Neuronal stem cell (in vitro differentiated cells): Measurements from ENCODE around the gene TNFSF12. TPM values are rescaled to one million over a fixed set of nuclear protein-coding genes. Genes with fewer than 3 reads are reported as not detected.

Experiments used
- DNase-seq: peaks from one replicate; pipeline ENCODE4 v3.0.0-alpha.2; 2013; ENCODE audit warnings: low spot score
- H2AFZ ChIP-seq: one replicate; pipeline ENCODE4 v1.6.1; 2013; ENCODE audit warnings: mild to moderate bottlenecking, low read length, inconsistent platforms
- H2AK5ac ChIP-seq: 2 replicates; pipeline ENCODE4 v1.6.1; 2013; ENCODE audit warnings: low read depth, mild to moderate bottlenecking, inconsistent platforms, low read length, moderate library complexity, mixed read lengths
- H2BK120ac ChIP-seq: 2 replicates; pipeline ENCODE4 v1.6.1; 2013; ENCODE audit warnings: low read depth, mild to moderate bottlenecking, inconsistent platforms, low read length, moderate library complexity, mixed read lengths
- H2BK12ac ChIP-seq: one replicate; pipeline ENCODE4 v1.6.1; 2013; ENCODE audit warnings: low read length, inconsistent platforms
- H2BK15ac ChIP-seq: 2 replicates; pipeline ENCODE4 v1.6.1; 2013; ENCODE audit warnings: mild to moderate bottlenecking, low read length, inconsistent platforms, mixed read lengths
- H2BK5ac ChIP-seq: one replicate; pipeline ENCODE4 v1.6.1; 2013; ENCODE audit warnings: inconsistent platforms, mild to moderate bottlenecking, low read length, moderate library complexity
- H3K14ac ChIP-seq: one replicate; pipeline ENCODE4 v1.6.1; 2013; ENCODE audit warnings: low read length, inconsistent platforms
- H3K18ac ChIP-seq: 2 replicates; pipeline ENCODE4 v1.6.1; 2013; ENCODE audit warnings: low read length, inconsistent platforms
- H3K23ac ChIP-seq: 2 replicates; pipeline ENCODE4 v1.6.1; 2013; ENCODE audit warnings: low read depth, mild to moderate bottlenecking, mixed read lengths, low read length, inconsistent platforms; ENCODE audit not compliant: poor library complexity
- H3K27ac ChIP-seq: replicated peaks from 3 replicates; pipeline ENCODE4 v1.5.1; 2013; ENCODE audit warnings: low read length, inconsistent platforms
- H3K27me3 ChIP-seq, 3 experiments: 2 replicates each; pipeline ENCODE4 v1.6.1; 2013; ENCODE audit warnings: low read length in 3 of 3, mild to moderate bottlenecking in 2 of 3, inconsistent platforms in 1 of 3, low read depth in 1 of 3, mixed read lengths in 1 of 3, moderate library complexity in 1 of 3; ENCODE audit not compliant: control insufficient read depth in 3 of 3, insufficient read depth in 3 of 3
- H3K36me3 ChIP-seq, 2 donors: replicated peaks in 1 of 2; 2 replicates each; pipeline ENCODE4 v1.6.1; 2013; ENCODE audit warnings: low read length in 2 of 2; ENCODE audit not compliant: control insufficient read depth in 2 of 2, insufficient read depth in 2 of 2
- H3K4ac ChIP-seq: 2 replicates; pipeline ENCODE4 v1.6.1; 2013; ENCODE audit warnings: inconsistent platforms, mild to moderate bottlenecking, low read length, moderate library complexity
- H3K4me1 ChIP-seq, 2 donors: 1 replicate in 1 of 2; 2 replicates in 1 of 2; pipeline ENCODE4 v1.6.1; 2013; ENCODE audit warnings: low read length in 2 of 2, low read depth in 1 of 2; ENCODE audit not compliant: control insufficient read depth in 2 of 2, insufficient read depth in 1 of 2
- H3K4me2 ChIP-seq: one replicate; pipeline ENCODE4 v1.6.1; 2013; ENCODE audit warnings: mild to moderate bottlenecking, low read length, inconsistent platforms; ENCODE audit not compliant: insufficient read depth, poor library complexity, severe bottlenecking
- H3K4me3 ChIP-seq, 2 donors: 2 replicates each; pipeline ENCODE4 v1.5.1; 2013; ENCODE audit warnings: low read length in 2 of 2, mild to moderate bottlenecking in 2 of 2, inconsistent platforms in 1 of 2, moderate library complexity in 1 of 2
- H3K79me1 ChIP-seq: one replicate; pipeline ENCODE4 v1.6.1; 2013; ENCODE audit warnings: low read depth, mild to moderate bottlenecking, inconsistent platforms, low read length, moderate library complexity
- H3K9ac ChIP-seq: one replicate; pipeline ENCODE4 v1.6.1; 2013; ENCODE audit warnings: mild to moderate bottlenecking, low read depth, low read length, inconsistent platforms; ENCODE audit not compliant: poor library complexity
- H3K9me3 ChIP-seq, 2 donors: replicated peaks in 1 of 2; 2 replicates each; pipeline versions ENCODE3 to v1.6.1; 2013; ENCODE audit warnings: low read length in 2 of 2, mild to moderate bottlenecking in 2 of 2, inconsistent platforms in 1 of 2, low read depth in 1 of 2, mixed read lengths in 1 of 2, moderate library complexity in 1 of 2; ENCODE audit not compliant: control insufficient read depth in 2 of 2, insufficient read depth in 1 of 2
- H4K8ac ChIP-seq: one replicate; pipeline ENCODE4 v1.6.1; 2013; ENCODE audit warnings: low read depth, mild to moderate bottlenecking, inconsistent platforms, low read length, moderate library complexity
- H4K91ac ChIP-seq: one replicate; pipeline ENCODE4 v1.6.1; 2013; ENCODE audit warnings: low read length, low read depth, mild to moderate bottlenecking, inconsistent platforms; ENCODE audit not compliant: poor library complexity
- WGBS, 2 donors: extraction: QIAGEN DNeasy Blood & Tissue Kit; methylation state at CpG; one replicate each; pipeline ENCODE4 v1.1.7; 2013; ENCODE audit warnings: missing lambda C conversion rate in 2 of 2, mixed read lengths in 1 of 2; ENCODE audit not compliant: insufficient read length in 2 of 2, insufficient replicate concordance in 1 of 2; ENCODE audit errors: extremely low coverage in 2 of 2; 5-methylcytosine and 5-hydroxymethylcytosine counted together
- polyA plus RNA-seq, 2 experiments: library from polyadenylated mRNA; stranded (reverse); fragments of 200-250 nt; gene quantifications; one replicate each; pipeline ENCODE4 v1.2.3, GENCODE V29; 2013

TNFSF12 gene, protein sequence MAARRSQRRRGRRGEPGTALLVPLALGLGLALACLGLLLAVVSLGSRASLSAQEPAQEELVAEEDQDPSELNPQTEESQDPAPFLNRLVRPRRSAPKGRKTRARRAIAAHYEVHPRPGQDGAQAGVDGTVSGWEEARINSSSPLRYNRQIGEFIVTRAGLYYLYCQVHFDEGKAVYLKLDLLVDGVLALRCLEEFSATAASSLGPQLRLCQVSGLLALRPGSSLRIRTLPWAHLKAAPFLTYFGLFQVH
- polyA plus RNA-seq (2013, experiment 1 of 2) = 4.8 TPM
- 4.9 TPM for polyA plus RNA-seq (2013, experiment 2 of 2)

- H3K27ac ChIP-seq = no peak within 1 kb of the TSS
- H3K4me1 ChIP-seq = peaks cover 4 to 6% of the 10 kb centered on the region in 2 donors
- peak within 1 kb of the TSS; percentile 85 for H4K91ac ChIP-seq
- no peaks in the 10 kb centered on the region for H3K9me3 ChIP-seq
- peaks cover 3% of the 10 kb centered on the region for H3K79me1 ChIP-seq
- peak within 1 kb of the TSS; percentile 98 for H2BK15ac ChIP-seq
- peak within 1 kb of the TSS; percentile 96 for H4K8ac ChIP-seq
- peak within 1 kb of the TSS; percentile 96 for H3K23ac ChIP-seq
- peak within 1 kb of the TSS; percentile 61 for H2BK120ac ChIP-seq
- H3K4ac ChIP-seq = peak within 1 kb of the TSS; percentile 66
- H2AK5ac ChIP-seq = peak within 1 kb of the TSS; percentile 98
- peak within 1 kb of the TSS; percentile 97 for H2AFZ ChIP-seq
- peak within 1 kb of the TSS; percentile 51 to 76 for H3K4me3 ChIP-seq
- peaks cover 0 to 44% (median 10%) of the 10 kb centered on the region in 3 experiments for H3K27me3 ChIP-seq
- H3K18ac ChIP-seq = peak within 1 kb of the TSS; percentile 96
- DNase-seq = no peak
- no peak within 1 kb of the TSS for H2BK12ac ChIP-seq
- peak within 1 kb of the TSS; percentile 89 for H3K14ac ChIP-seq
- no CpG with 5 or more reads among the region's 65 CpGs for WGBS, 2 donors
- H3K36me3 ChIP-seq = no peaks in the 10 kb centered on the region
- H2BK5ac ChIP-seq = peak within 1 kb of the TSS; percentile 53
- H3K9ac ChIP-seq = peak within 1 kb of the TSS; percentile 91
- H3K4me2 ChIP-seq = peak within 1 kb of the TSS; percentile 80
Measured at GRCh38 chr17:7548585-7549400, at the start of gene TNFSF12. TNFSF12 (plus strand) TSS chr17:7549058; CDS start chr17:7549154, 96 bp downstream.

DNA sequence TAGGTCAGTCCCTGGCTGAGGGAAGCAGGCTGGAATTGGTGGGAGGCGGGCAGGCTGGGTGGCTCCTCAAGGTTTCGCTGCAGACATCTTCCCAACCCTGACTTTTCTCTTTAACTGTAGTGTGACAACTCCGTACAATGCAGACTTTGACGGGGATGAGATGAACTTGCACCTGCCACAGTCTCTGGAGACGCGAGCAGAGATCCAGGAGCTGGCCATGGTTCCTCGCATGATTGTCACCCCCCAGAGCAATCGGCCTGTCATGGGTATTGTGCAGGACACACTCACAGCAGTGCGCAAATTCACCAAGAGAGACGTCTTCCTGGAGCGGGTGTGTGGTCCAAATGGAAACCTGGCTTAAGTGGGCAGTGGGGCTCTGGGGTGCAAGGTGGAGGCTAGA is 49.7 kb upstream of the TNFSF12 start:
- WGBS, 2 donors = no CpG with 5 or more reads among the region's 11 CpGs
- Histone ChIP-seq H4K91ac (no peak overlapping the region), H4K8ac (no peak overlapping the region), H3K27me3 (no peaks in the 10 kb centered on the region), H3K79me1 (peaks cover 17% of the 10 kb centered on the region), H2AK5ac (no peak overlapping the region), H3K9me3 (no peaks in the 10 kb centered on the region), H3K23ac (peak overlapping the region; percentile 82), H3K4me3 (peak overlapping the region in 1 of 2 donors; percentile 36), H2BK15ac (no peak overlapping the region), H2BK5ac (no peak overlapping the region), H3K18ac (no peak overlapping the region), H3K4me1 (no peaks in the 10 kb centered on the region), H3K9ac (no peak overlapping the region), H3K4ac (no peak overlapping the region), H3K14ac (no peak overlapping the region), H2BK120ac (no peak overlapping the region), H3K27ac (no peak overlapping the region), H2AFZ (no peak overlapping the region), H3K4me2 (no peak overlapping the region), H3K36me3 (peaks cover 76 to 97% of the 10 kb centered on the region in 2 donors), H2BK12ac (no peak overlapping the region)
- DNase-seq = no peak

DNA sequence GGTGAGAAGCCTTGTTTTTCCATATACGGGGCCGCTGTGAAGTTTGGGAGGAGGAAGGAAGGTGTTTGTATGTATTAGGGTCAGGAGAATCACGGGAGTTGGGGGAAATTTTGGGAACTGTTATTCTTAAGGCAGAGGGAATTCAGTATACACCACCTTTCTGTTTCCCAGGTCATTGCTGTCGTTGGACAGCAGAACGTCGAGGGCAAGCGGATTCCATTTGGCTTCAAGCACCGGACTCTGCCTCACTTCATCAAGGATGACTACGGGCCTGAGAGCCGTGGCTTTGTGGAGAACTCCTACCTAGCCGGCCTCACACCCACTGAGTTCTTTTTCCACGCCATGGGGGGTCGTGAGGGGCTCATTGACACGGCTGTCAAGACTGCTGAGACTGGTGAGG is 47.1 kb upstream of the TNFSF12 start:
- no peaks in the 10 kb centered on the region for H3K9me3 ChIP-seq
- DNase-seq = no peak

More for the DNA sequence above, 47.1 kb upstream of the TNFSF12 start:
- no peak overlapping the region for H3K14ac ChIP-seq
- no peak overlapping the region for H3K4ac ChIP-seq
- H2BK5ac ChIP-seq = no peak overlapping the region
- no peak overlapping the region for H3K4me3 ChIP-seq
- H3K36me3 ChIP-seq = peaks cover 72 to 99% of the 10 kb centered on the region in 2 donors
- no peak overlapping the region for H4K91ac ChIP-seq
- no peaks in the 10 kb centered on the region for H3K27me3 ChIP-seq
- H4K8ac ChIP-seq = no peak overlapping the region
- no peak overlapping the region for H3K9ac ChIP-seq
- H3K27ac ChIP-seq = no peak overlapping the region
- H3K4me1 ChIP-seq = no peaks in the 10 kb centered on the region
- no peak overlapping the region for H3K4me2 ChIP-seq
- WGBS, 2 donors = 100% methylated on average over 1 of the region's 14 CpGs; no CpG with 5 or more reads in 1 of the 2 donors
- no peak overlapping the region for H2BK120ac ChIP-seq
- H3K18ac ChIP-seq = no peak overlapping the region
- no peak overlapping the region for H2BK12ac ChIP-seq
- no peak overlapping the region for H2AFZ ChIP-seq
- H2BK15ac ChIP-seq = no peak overlapping the region
- no peak overlapping the region for H3K23ac ChIP-seq
- H3K79me1 ChIP-seq = peaks cover 10% of the 10 kb centered on the region
- no peak overlapping the region for H2AK5ac ChIP-seq
